HG02981 (cell line): ENCODE results near the gene BNC2.

ENCODE experiments used
- ATAC-seq: cut with Tn5 transposase; IDR thresholded peaks from one replicate; pipeline ENCODE4 v1.9.1; 2021; ENCODE audit warnings: mild to moderate bottlenecking, moderate library complexity; ENCODE audit not compliant: unreplicated experiment

Gene BNC2

GRCh38 chr9:16612627-16613026, 257.8 kb downstream of the BNC2 start:
- no peak for ATAC-seq

- ATAC-seq, result no peak
These were observed 258.5 kb downstream of the BNC2 start for GRCh38 chr9:16611983-16612382.

- no peak for ATAC-seq
These were observed 259.5 kb downstream of the BNC2 start for GRCh38 chr9:16611001-16611400.

- ATAC-seq, result no peak
These were observed 259.9 kb downstream of the BNC2 start for GRCh38 chr9:16610538-16610937.

- no peak for ATAC-seq
These were observed 261.6 kb downstream of the BNC2 start for GRCh38 chr9:16608906-16609305.

GRCh38 chr9:16602494-16602893, 268.0 kb downstream of the BNC2 start:
- ATAC-seq, result no peak

GRCh38 chr9:16601991-16602390, 268.5 kb downstream of the BNC2 start:
- ATAC-seq, result no peak

- ATAC-seq, result no peak
These were observed 272.2 kb downstream of the BNC2 start for GRCh38 chr9:16598316-16598715.

GRCh38 chr9:16597136-16597535, 273.3 kb downstream of the BNC2 start:
- ATAC-seq, result no peak

- no peak for ATAC-seq
These were observed 275.2 kb downstream of the BNC2 start for GRCh38 chr9:16595227-16595626.

GRCh38 chr9:16594787-16595186, 275.7 kb downstream of the BNC2 start:
- no peak for ATAC-seq

- ATAC-seq, result no peak
These were observed 276.7 kb downstream of the BNC2 start for GRCh38 chr9:16593746-16594145.

GRCh38 chr9:16591092-16591491, 279.4 kb downstream of the BNC2 start:
- ATAC-seq, result no peak

GRCh38 chr9:16585591-16585990, 284.9 kb downstream of the BNC2 start:
- ATAC-seq, result no peak

GRCh38 chr9:16579872-16580432, 290.5 kb downstream of the BNC2 start:
- ATAC-seq, result no peak

- no peak for ATAC-seq
These were observed 294.6 kb downstream of the BNC2 start for GRCh38 chr9:16575986-16576245.

GRCh38 chr9:16575142-16575985, 295.1 kb downstream of the BNC2 start:
- ATAC-seq, result no peak

GRCh38 chr9:16572005-16572734, 298.3 kb downstream of the BNC2 start:
- ATAC-seq, result no peak

- ATAC-seq, result no peak
These were observed 299.2 kb downstream of the BNC2 start for GRCh38 chr9:16571127-16571802.

GRCh38 chr9:16563446-16563845, 307.0 kb downstream of the BNC2 start:
- no peak for ATAC-seq

- ATAC-seq, result no peak
These were observed 309.3 kb downstream of the BNC2 start for GRCh38 chr9:16561121-16561520.
